NCI-H345 treated with DMSO at 0.1 percent for 48 hours (cell line): ENCODE data around the gene MTR.
"Not testable (repeated sequence)": the region's sequence is repeated elsewhere in the genome, so short reads cannot be mapped to it uniquely, and the experiment has no call there.

Experiments used
- DNase-seq: peaks from one replicate; lab custom pipeline; 2025; ENCODE audit not compliant: unreplicated experiment; lab: John Stamatoyannopoulos, UW

Gene MTR

DNA sequence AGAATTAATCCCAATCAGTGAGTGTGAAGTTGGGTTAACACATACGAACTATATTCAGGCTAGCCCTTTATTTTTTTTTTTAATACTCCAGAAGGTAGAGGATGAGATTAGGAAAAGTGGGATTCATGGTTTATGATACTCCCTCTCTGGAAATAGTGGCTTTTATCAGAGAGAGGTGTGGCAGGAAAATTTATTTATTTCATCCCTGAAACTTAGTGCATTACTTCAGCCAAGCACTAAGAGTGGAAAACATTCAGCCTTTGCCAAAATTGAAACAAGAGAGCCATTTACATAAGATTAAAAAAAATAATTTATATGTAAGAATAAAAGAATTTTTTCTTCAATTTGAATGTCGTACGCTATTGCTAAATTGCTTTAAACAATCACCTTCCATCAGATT lies 35.0 kb downstream of the MTR start:
- DNase-seq, result no peak

GRCh38 chr1:236830560-236830959 lies 35.5 kb downstream of the MTR start:
- DNase-seq, result no peak

DNA sequence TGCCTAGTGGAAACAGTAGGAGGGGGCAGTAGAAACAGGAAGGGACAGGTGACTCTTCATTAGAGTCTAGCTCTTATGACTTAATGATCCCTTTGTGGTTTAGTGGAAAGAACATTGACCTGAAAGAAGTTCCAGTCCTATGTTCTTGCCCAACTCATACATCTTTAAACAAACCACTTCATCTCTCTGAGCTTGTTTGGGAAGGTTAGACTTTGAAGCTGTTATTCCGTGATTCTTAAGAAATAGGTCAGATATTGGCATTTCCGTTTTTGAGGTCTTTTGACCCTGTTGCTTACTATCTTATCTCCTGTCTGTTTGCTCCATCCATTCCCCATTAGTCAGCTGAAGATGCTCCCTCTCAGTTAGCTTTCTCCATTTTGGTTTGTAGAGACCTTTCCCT lies 38.5 kb downstream of the MTR start:
- no peak for DNase-seq

DNA sequence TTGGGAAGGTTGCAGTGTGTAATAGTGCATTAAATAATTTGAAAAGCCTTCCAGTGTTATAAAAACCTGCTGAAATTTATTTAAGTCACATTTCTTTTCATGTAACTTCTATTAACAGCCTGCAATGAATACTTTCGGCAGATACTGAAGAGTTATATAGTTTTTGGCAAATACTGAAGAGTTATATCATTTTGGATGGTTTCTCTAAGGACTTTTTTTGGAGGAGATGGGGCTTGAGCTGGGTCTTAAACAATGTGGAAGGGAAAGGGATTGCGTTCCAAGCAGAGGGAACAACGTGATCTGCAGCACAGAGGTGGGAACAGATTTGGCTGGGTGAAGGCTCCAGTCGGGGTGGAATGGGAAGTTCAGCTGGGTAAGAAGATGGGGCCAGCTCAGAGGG lies 39.8 kb downstream of the MTR start:
- DNase-seq, result no peak

- no peak for DNase-seq
Measured at GRCh38 chr1:236835491-236835890, 40.4 kb downstream of the MTR start.

DNA sequence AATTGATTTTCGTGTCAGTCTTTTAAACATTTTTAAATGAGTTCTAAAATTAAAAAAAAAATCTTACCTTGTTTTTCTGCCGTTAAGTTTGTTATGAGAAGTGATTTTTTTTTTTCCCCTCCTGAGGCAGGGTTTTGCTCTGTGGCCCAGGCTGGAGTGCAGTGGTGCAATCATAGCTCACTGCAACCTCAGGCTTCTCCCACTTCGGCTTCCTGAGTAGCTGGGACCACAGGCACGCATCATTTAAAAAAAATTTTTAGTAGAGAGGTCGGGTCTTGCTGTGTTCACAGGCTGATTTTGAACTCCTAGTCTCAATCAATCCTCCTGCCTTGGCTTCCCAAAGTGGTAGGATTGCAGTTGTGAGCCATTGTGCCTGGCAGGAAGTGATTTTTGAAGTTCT lies 41.1 kb downstream of the MTR start:
- no peak for DNase-seq

- DNase-seq, result no peak
Measured at GRCh38 chr1:236837115-236837514, 42.0 kb downstream of the MTR start.

GRCh38 chr1:236837897-236838296 lies 42.8 kb downstream of the MTR start:
- DNase-seq, result no peak

DNA sequence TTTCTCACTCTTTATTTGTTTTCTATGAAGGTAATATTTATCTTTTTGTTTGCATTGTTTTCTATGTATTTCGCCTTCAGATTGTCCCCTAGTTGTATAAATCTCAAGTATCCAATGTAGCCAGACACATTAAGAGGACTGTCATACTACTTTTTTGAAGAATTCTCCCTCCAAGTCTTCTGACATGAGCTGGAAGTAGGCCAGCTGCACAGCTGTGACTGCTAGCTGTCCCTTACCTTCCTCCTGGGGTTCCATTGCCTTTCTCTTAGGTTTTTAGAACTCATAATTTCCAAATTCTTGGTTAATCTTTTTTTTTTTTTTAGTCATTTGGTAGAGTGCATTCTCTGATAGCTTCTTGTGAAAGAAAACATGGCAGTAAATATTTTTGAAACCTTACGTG lies 46.2 kb downstream of the MTR start:
- no peak for DNase-seq

DNA sequence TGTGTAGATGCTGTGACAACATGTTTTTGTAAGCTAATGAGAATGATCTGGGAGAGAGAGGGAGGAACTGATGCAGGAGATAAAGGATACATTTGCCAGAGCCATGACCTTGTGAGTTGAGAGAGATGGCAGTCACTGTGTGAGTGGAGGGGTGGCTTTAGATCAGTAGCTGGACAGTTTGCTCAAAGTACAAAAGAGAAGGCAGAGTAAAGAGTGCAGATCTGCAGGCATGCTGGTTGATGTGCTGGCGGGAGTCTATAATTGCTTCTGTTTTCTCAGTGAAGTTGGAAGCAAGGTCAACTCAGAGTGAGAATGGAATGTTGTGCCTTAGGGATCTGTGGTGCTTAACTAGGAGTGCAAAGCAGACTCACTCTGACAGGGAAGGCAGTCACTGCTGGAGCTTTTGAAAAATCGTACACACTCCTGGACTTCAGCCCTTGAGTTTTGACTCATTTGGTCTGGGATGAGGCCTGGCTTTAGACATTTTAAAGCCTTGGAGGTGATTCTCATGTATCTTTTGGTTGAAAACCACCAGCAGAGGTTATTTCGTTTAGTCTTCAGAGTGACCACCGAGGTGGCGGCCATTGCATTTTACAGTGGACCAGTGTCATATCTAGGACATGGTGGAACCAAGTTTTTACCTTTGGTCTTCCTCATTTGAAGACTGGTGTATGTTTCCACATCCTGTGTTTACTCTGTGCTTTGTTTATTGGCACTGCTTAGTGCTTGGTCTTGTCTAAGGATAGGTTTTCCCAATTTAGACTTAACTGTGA lies 49.6 kb downstream of the MTR start:
- no peak for DNase-seq

GRCh38 chr1:236845830-236846229 lies 50.7 kb downstream of the MTR start:
- DNase-seq, result no peak

GRCh38 chr1:236848274-236848923 lies 53.3 kb downstream of the MTR start:
- DNase-seq, result no peak

- DNase-seq, result no peak
Measured at GRCh38 chr1:236850077-236850979, 55.2 kb downstream of the MTR start.

GRCh38 chr1:236851871-236852270 lies 56.8 kb downstream of the MTR start:
- no peak for DNase-seq

GRCh38 chr1:236853921-236854604 lies 59.0 kb downstream of the MTR start:
- no peak for DNase-seq

DNA sequence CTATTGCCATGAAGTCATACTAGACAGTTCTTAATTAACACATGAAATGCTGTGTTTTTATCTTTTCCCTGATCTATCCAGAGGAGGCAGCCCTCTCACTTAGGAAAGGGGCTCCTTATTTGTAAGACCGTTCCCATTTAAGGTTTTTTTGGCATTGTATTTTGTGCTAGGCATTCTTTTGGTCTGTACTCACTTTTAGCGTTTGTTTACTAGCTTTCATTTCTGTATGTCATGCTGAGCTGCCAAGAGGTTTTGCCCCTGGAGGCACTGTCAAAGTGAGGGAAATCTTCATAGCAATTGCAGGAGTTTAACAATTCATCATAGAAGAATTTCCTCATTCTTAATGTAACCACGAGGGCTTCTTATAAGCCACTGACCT lies 59.5 kb downstream of the MTR start:
- DNase-seq, result no peak

DNA sequence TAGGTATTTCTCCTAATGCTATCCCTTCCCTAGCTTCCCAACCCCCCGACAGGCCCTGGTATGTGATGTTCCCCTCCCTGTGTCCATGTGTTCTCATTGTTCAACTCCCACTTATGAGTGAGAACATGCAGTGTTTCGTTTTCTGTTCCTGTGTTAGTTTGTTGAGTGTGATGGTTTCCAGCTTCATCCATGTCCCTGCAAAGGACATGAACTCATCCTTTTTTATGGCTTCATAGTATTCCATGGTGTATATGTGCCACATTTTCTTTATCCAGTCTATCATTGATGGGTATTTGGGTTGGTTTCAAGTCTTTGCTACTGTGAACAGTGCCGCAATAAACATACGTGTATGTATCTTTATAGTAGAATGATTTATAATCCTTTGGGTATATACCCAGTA lies 61.6 kb downstream of the MTR start:
- DNase-seq, result not testable (repeated sequence)

GRCh38 chr1:236858165-236858564 lies 63.1 kb downstream of the MTR start:
- no peak for DNase-seq

GRCh38 chr1:236860101-236860500 lies 65.0 kb downstream of the MTR start:
- no peak for DNase-seq

- no peak for DNase-seq
Measured at GRCh38 chr1:236860674-236861073, 65.6 kb downstream of the MTR start.

DNA sequence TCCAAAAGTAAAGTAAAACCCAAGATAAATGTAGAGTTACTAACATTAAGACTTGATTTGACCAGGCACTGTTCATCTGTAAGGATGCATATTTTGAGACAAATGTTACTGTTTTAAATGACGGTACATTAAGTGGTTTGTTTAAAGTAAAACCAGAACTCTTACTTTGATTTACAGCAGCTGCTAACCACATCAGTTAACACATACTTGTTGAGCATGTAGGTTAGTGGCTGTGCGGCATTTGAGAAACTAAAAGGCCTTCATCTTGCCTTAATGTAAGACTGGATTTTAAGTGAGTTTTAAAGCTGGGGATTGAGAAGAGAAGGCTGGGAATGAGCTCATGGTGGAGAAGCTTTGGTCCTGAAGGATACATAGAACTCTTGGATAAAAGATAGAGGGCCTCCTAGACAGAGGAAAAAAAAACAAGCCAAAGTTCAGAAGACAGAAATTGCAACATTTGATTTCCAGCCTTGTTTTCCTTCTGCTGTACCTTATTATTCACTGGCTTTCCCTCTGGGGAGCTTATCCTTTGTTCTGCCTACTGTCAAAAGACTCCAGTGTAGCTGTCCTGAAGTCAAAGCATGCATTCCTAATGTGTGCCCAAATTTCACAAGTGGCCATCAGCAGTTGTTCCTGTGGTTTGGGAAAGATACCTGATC lies 66.6 kb downstream of the MTR start:
- DNase-seq, result no peak
